B cell (primary cell): ENCODE data around the gene PLEKHJ1. TPM values are rescaled to one million over a fixed set of nuclear protein-coding genes. Genes with fewer than 3 reads are reported as not detected.

Source experiments
- ATAC-seq: fragments of 200-7000 bp; cut with Tn5 transposase; one replicate; pipeline ENCODE4 v1.10.0; 2021; ENCODE audit warnings: low read depth, mild to moderate bottlenecking, moderate number of reproducible peaks, moderate library complexity
- CTCF ChIA-PET: fragments of 350-600 bp; sonication (Branson Sonifier 250); formaldehyde crosslinking; loops from one replicate; lab custom pipeline; 2021; ENCODE audit warnings: antibody characterized with exemption, inconsistent platforms; lab: Charles Lee
- POLR2A ChIA-PET: fragments of 350-600 bp; sonication (Branson Sonifier 250); formaldehyde crosslinking; loops from one replicate; lab custom pipeline; 2021; ENCODE audit warnings: antibody characterized with exemption; lab: Charles Lee
- DNase-seq: peaks from one replicate; pipeline ENCODE4 v3.0.0; 2013
- H2AFZ ChIP-seq: 2 replicates; pipeline ENCODE4 v1.6.1; 2012; ENCODE audit warnings: mild to moderate bottlenecking, low read depth, low read length; ENCODE audit not compliant: insufficient read depth, poor library complexity, severe bottlenecking
- H3K27ac ChIP-seq, 2 donors: 1 replicate in 1 of 2; 2 replicates in 1 of 2; pipeline ENCODE4 v1.5.1; 2012 to 2013; ENCODE audit warnings: low read length in 2 of 2, mild to moderate bottlenecking in 2 of 2, moderate library complexity in 1 of 2
- H3K27me3 ChIP-seq, 4 experiments: fragments of 200-600 bp in 1 of 4; sonication (generic) in 1 of 4; replicated peaks in 1 of 4; 1 replicate in 2 of 4; 2 replicates in 2 of 4; pipeline versions ENCODE4 v1.6.1 to v1.7.0; 2013 to 2016; ENCODE audit warnings: low read length in 3 of 4, mild to moderate bottlenecking in 2 of 4, mixed read lengths in 1 of 4, moderate library complexity in 1 of 4; ENCODE audit not compliant: insufficient read depth in 4 of 4, control insufficient read depth in 3 of 4; ENCODE audit errors: control extremely low read depth in 1 of 4
- H3K36me3 ChIP-seq, 2 experiments: replicated peaks in 1 of 2; 1 replicate in 1 of 2; 2 replicates in 1 of 2; pipeline versions ENCODE4 v1.6.1 to v1.7.1; 2013; ENCODE audit warnings: low read length in 1 of 2; ENCODE audit not compliant: insufficient read depth in 2 of 2, control insufficient read depth in 1 of 2; ENCODE audit errors: control extremely low read depth in 1 of 2, extremely low read depth in 1 of 2
- H3K4me1 ChIP-seq, 2 donors: fragments of 200-600 bp in 1 of 2; sonication (generic) in 1 of 2; 1 replicate in 1 of 2; 2 replicates in 1 of 2; pipeline versions ENCODE4 v1.5.1 to v1.6.1; 2013 to 2017; ENCODE audit warnings: low read length in 2 of 2; ENCODE audit not compliant: control insufficient read depth in 2 of 2, insufficient read depth in 2 of 2
- H3K4me2 ChIP-seq: replicated peaks from 2 replicates; pipeline ENCODE3; 2012; ENCODE audit warnings: mild to moderate bottlenecking, low read depth, low read length; ENCODE audit not compliant: poor library complexity, severe bottlenecking
- H3K4me3 ChIP-seq, 5 experiments: fragments of 200-600 bp in 1 of 5; sonication (generic) in 1 of 5; 1 replicate in 3 of 5; 2 replicates in 2 of 5; pipeline versions ENCODE4 v1.5.1 to v1.7.0; 2011 to 2016; ENCODE audit warnings: low read length in 4 of 5, mild to moderate bottlenecking in 4 of 5, low read depth in 2 of 5, control low read depth in 1 of 5, moderate library complexity in 1 of 5; ENCODE audit not compliant: insufficient read depth in 1 of 5; ENCODE audit errors: control extremely low read depth in 1 of 5, extremely low read depth in 1 of 5
- H3K79me2 ChIP-seq: fragments of 200-600 bp; sonication (generic); one replicate; pipeline ENCODE4 v1.6.0; 2016; ENCODE audit warnings: low read length; ENCODE audit not compliant: control insufficient read depth, insufficient read depth
- H3K9ac ChIP-seq: fragments of 200-600 bp; sonication (generic); 2 replicates; pipeline ENCODE4 v1.6.1; 2017; ENCODE audit warnings: mild to moderate bottlenecking, low read length, moderate library complexity
- H3K9me3 ChIP-seq, 3 donors: one replicate each; pipeline versions ENCODE4 v1.6.1 to v1.7.1; 2013; ENCODE audit warnings: low read length in 2 of 3; ENCODE audit not compliant: control insufficient read depth in 2 of 3, insufficient read depth in 1 of 3; ENCODE audit errors: control extremely low read depth in 1 of 3
- H4K20me1 ChIP-seq: 2 replicates; pipeline ENCODE4 v1.6.0; 2012; ENCODE audit warnings: mild to moderate bottlenecking, low read length; ENCODE audit not compliant: insufficient read depth, control insufficient read depth, poor library complexity, severe bottlenecking
- H3K27ac Mint-ChIP-seq: one replicate; pipeline ENCODE4 v1.8.0; 2021; ENCODE audit warnings: mixed read lengths
- H3K27me3 Mint-ChIP-seq: one replicate; pipeline ENCODE4 v1.8.0; 2021; ENCODE audit warnings: mixed read lengths
- H3K4me1 Mint-ChIP-seq: one replicate; pipeline ENCODE4 v1.8.0; 2021; ENCODE audit warnings: mixed read lengths
- H3K4me3 Mint-ChIP-seq: one replicate; pipeline ENCODE4 v1.8.0; 2021; ENCODE audit warnings: mixed read lengths
- H3K9me3 Mint-ChIP-seq: one replicate; pipeline ENCODE4 v1.8.0; 2022; ENCODE audit warnings: mixed read lengths; ENCODE audit not compliant: insufficient read depth
- EZH2 ChIP-seq: IDR thresholded peaks from 2 replicates; pipeline ENCODE4 v1.6.1; 2012; ENCODE audit warnings: borderline replicate concordance, low read depth, mild to moderate bottlenecking, moderate library complexity, low read length; ENCODE audit not compliant: insufficient read depth, poor library complexity, severe bottlenecking
- WGBS: methylation state at CpG from one replicate; pipeline ENCODE4 v1.1.5; 2013; ENCODE audit warnings: missing lambda C conversion rate; ENCODE audit not compliant: insufficient coverage; 5-methylcytosine and 5-hydroxymethylcytosine counted together
- intact Hi-C: fragments of 100-400 bp; cut with micrococcal nuclease; formaldehyde crosslinking; loops from one replicate; pipeline ENCODE4 v1.10.0; 2022
- polyA plus RNA-seq: library from polyadenylated mRNA; depleted of rRNA; stranded (reverse); fragments of >200 nt; gene quantifications from 2 replicates; pipeline ENCODE4 v1.2.3, GENCODE V29; 2012
- total RNA-seq, 2 donors: library from RNA; stranded (reverse); fragments of 120-200 nt in 1 of 2; gene quantifications; 1 replicate in 1 of 2; 2 replicates in 1 of 2; pipeline versions ENCODE4 v1.2.3 to v1.2.4, GENCODE V29; 2013 to 2022
- TF ChIP-seq, protein P1 (sequence below): fragments of 200-600 bp; IDR thresholded peaks from one replicate; pipeline ENCODE4 v1.8.0; 2022; ENCODE audit warnings: antibody characterized with exemption, mild to moderate bottlenecking

The PLEKHJ1 gene
- total and polyA plus RNA-seq, 2 donors (not counting 1 experiment from before 2014, with no cell fraction given), result 86.7 to 117 TPM

DNA sequence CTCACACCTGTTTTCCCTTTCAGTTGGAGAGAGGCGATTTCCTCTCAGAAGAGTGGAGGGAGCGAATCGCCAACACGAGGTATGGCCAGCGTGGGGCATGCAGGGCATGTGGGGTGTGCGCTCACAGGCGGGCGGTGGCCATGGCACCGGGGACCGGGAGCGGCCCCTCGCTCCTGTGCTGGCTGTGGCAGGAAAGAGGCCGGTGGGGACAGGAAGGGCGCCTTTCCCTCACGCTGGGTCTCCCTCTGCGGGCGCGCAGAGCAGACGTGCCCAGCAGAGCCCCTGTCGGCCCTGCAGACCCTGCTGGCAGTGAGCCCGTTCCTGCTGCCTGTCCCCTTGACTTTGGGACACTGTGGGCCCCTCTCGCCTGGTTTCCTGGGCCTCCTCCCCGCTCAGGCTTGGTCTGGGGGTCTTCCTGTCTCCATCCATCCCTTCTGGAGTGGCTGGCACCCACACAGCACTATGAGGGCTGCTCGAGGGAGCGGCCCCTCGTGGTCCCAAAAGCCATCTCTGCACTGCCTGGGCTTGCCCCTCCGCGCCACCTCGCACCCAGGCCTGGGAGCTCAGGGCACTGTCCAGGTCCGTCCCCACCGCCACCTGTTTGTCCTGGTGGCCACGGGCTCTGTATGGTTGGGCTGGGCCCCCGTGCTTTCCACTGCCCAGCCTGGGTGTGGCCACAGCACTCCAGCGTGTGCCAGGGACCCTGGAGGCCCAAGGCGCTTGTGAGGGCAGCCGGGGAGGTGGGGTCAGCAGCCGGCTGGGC is 36.1 kb downstream of the PLEKHJ1 start:
- intact Hi-C loops, result no loop called here
- 96% methylated on average over 36 of the region's 37 CpGs for WGBS
- TF ChIP-seq, protein P1, sequence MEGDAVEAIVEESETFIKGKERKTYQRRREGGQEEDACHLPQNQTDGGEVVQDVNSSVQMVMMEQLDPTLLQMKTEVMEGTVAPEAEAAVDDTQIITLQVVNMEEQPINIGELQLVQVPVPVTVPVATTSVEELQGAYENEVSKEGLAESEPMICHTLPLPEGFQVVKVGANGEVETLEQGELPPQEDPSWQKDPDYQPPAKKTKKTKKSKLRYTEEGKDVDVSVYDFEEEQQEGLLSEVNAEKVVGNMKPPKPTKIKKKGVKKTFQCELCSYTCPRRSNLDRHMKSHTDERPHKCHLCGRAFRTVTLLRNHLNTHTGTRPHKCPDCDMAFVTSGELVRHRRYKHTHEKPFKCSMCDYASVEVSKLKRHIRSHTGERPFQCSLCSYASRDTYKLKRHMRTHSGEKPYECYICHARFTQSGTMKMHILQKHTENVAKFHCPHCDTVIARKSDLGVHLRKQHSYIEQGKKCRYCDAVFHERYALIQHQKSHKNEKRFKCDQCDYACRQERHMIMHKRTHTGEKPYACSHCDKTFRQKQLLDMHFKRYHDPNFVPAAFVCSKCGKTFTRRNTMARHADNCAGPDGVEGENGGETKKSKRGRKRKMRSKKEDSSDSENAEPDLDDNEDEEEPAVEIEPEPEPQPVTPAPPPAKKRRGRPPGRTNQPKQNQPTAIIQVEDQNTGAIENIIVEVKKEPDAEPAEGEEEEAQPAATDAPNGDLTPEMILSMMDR, result no peak
- TF ChIP-seq EZH2, result no peak
- H3K27ac ChIP-seq, result no peak overlapping the region
- no peaks in the 10 kb centered on the region for H3K27me3 ChIP-seq
- H3K4me1 ChIP-seq, result no peaks in the 10 kb centered on the region
- H3K9me3 ChIP-seq, result no peaks in the 10 kb centered on the region
- no peaks in the 10 kb centered on the region for H3K9me3 Mint-ChIP-seq
- H3K4me3 ChIP-seq, result no peak overlapping the region
- H3K4me3 Mint-ChIP-seq, result no peak overlapping the region
- H3K27ac Mint-ChIP-seq, result no peak overlapping the region
- H3K79me2 ChIP-seq, result peaks cover 79% of the 10 kb centered on the region
- ChIA-PET CTCF (interaction anchor here (0.8 to 1.5 kb wide), 3 partner anchors 28 to 45 kb away, joined by 3 to 10 read pairs (median 4); no protein-coding TSS in a partner anchor), POLR2A (interaction anchor here (0.6 kb wide), 1 partner anchor 266 kb away, joined by 3 read pairs; no protein-coding TSS in a partner anchor)
- H2AFZ ChIP-seq, result no peak overlapping the region
- peaks cover 82% of the 10 kb centered on the region for H4K20me1 ChIP-seq
- H3K27me3 Mint-ChIP-seq, result no peaks in the 10 kb centered on the region
- no peak overlapping the region for H3K4me2 ChIP-seq
- H3K9ac ChIP-seq, result no peak overlapping the region
- ATAC-seq, result no peak
- H3K36me3 ChIP-seq, result peaks cover 0 to 42% of the 10 kb centered on the region in 2 experiments
- DNase-seq, result no peak
- peaks cover 6% of the 10 kb centered on the region for H3K4me1 Mint-ChIP-seq

DNA sequence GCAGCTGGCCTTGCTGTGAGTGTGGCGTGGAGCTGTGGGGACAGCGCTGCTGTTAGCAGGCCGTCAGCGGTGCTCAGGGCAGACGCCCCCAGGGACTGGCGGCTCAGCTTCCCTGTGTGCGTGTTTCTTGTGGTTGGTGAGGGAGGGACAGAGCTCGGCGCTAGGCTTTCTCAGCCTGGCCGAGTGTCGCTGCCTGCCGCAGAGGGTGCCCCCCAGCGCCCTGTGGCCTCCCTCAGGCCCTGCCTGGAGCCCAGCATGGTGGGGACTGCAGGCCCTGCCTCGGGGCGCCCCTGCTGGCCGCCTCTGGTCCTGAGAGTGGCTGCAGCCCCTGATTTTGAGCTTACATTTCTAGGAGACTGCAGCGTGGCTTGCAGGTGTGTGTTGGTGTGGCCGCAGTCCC is 36.9 kb downstream of the PLEKHJ1 start:
- TF ChIP-seq EZH2, result no peak
- TF ChIP-seq, protein P1, result peak; percentile 36
- CTCF ChIA-PET, result interaction anchor here (0.8 to 1.5 kb wide), 3 partner anchors 27 to 44 kb away, joined by 3 to 10 read pairs (median 4); no protein-coding TSS in a partner anchor
- peak; percentile 33 for ATAC-seq
- POLR2A ChIA-PET, result interaction anchor here (0.6 kb wide), 1 partner anchor 266 kb away, joined by 3 read pairs; no protein-coding TSS in a partner anchor
- Mint-ChIP-seq H3K4me3 (no peak overlapping the region), H3K27me3 (no peaks in the 10 kb centered on the region), H3K9me3 (no peaks in the 10 kb centered on the region), H3K27ac (peak overlapping the region; percentile 20), H3K4me1 (peaks cover 6% of the 10 kb centered on the region)
- Histone ChIP-seq H2AFZ (no peak overlapping the region), H3K27ac (no peak overlapping the region), H3K4me1 (no peaks in the 10 kb centered on the region), H3K9ac (no peak overlapping the region), H3K4me3 (no peak overlapping the region), H3K36me3 (peaks cover 0 to 44% of the 10 kb centered on the region in 2 experiments), H3K9me3 (no peaks in the 10 kb centered on the region), H3K79me2 (peaks cover 81% of the 10 kb centered on the region), H3K4me2 (no peak overlapping the region), H4K20me1 (peaks cover 86% of the 10 kb centered on the region), H3K27me3 (no peaks in the 10 kb centered on the region)
- WGBS, result 73% methylated on average over 18 of the region's 18 CpGs
- intact Hi-C loops, result no loop called here
- DNase-seq, result no peak
